Measurements from ENCODE around the gene RCAN2. TPM values are rescaled to one million over a fixed set of nuclear protein-coding genes. Genes with fewer than 3 reads are reported as not detected.

The RCAN2 gene
- total RNA-seq, 1 experiment from 2014 or later: 0.86 TPM

DNA sequence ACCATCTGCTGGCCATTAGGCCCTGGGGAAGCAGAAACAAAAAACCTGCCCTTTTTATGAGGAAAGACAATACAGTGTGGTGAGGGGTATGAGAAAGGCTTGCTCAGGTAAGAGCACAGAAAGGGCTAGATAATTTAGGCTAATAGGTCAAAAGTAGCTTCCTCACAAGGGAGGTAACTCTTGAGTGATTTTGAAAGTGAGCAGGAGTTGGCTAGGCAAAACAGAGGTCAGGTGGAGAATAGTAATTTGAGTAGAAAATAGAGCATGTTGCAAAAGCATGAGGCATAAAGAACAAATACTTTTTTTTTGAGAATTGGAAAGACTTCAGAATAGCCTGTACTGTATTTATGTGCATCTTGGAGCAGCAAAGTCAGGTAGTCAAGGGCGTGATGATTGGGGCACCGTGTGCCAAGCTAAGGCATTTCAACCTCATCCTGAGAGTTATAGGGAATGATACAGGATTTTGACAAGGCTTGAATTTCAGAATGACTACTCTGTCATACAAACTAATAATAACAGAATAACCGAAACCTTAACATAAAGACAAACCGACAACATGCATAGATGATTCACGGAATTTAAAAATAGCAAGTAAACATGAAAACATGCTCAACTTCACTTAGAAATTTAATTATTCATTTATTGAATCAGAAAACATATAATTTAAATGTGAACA, 197.5 kb downstream of the RCAN2 start:
- no peak for DNase-seq (ENCODE audit: low read depth)

DNA sequence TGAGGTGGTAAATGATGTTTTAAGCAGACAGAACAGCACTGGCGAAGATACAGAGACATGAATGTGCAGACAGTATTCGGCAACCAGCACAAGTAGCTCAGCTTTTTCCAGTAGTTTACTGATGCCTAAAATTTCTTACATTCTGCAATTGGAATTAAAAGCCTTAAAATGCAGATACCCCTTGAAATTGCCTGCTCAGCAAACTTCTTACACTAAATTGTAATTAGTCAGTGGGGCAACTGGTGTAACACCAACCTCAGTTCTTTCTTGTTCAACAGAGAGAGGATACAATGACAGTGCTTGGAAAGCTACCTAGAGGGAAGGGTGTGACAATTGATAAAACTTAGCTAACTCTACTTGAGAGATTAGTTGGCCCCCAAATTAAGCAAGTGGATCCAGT, 199.4 kb downstream of the RCAN2 start:
- DNase-seq (ENCODE audit: low read depth): no peak

DNA sequence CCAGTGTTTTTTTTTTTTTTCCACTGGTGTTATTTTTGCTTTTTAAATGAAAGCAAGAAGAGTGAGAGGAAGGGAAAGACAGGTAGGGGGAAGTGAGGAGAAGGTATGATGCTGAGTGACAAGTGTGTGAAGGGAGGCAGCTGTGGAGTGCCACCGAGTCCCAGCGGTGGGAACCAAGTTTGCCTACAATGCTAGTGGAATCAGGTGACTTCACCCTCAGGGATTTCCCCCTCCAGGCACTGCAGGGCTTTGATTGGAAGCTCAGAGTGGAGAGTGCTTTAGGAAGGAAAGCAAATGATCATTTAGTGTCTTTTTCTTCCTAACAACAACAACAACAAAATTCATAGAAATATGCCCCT, 200.0 kb downstream of the RCAN2 start:
- no peak for DNase-seq (ENCODE audit: low read depth)

DNA sequence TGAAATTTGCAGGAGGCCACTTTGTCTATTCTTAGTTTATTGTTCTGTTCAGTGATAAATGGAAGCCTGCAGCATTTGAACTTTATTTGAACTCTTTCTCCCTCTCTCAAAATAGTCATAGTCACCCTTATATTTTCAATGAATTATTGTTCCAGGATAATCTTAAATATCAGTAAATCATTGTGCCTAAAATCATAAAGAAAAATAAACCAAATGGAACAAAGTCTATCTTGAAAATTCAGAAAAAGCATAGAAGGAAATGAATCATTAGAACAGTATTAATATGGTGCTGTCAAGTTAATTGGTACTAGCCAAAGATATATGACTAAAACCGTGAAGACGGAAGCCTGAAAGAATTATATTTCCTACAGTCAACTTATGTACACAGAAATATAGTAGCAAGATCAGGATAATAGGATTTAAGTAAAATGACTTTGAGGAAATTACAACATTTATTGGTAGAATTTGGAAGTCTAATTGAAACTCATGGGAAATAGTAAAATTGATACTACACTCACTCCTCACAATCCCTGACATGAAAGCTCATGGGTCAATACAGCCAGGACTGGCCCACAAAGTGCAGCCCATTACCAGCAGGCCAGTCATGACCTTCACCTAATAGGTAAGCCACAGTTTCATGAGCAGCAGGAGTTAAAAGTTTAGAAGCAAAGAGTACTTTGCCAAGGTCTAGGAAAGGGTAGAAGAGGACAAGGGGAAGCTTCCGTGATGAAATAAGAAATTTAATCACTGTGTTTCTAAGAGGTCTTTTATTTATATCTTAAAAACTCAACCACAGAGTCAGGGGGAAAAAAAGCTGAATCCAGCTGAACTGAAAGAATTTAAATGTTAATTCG, 200.6 kb downstream of the RCAN2 start:
- DNase-seq (ENCODE audit: low read depth): no peak

DNA sequence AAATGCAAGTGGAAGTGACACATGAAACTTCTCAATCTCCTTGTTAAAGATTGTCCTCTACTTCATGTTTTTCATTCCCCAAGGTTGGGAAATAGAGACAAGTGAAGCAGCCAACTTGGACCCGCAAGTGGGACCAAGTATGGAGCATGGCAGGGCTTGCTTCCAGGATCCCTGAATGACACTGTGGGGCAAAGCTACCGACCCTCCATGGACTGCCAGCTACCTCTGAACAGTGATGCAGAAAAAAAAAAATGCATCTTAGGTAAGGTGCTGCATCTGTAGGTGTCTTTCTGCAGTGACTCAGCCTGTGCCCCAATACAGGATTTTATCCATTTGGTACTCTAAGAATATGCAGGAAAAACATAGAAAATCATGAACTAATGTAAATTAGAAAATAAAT, 201.4 kb downstream of the RCAN2 start:
- DNase-seq (ENCODE audit: low read depth): no peak

DNA sequence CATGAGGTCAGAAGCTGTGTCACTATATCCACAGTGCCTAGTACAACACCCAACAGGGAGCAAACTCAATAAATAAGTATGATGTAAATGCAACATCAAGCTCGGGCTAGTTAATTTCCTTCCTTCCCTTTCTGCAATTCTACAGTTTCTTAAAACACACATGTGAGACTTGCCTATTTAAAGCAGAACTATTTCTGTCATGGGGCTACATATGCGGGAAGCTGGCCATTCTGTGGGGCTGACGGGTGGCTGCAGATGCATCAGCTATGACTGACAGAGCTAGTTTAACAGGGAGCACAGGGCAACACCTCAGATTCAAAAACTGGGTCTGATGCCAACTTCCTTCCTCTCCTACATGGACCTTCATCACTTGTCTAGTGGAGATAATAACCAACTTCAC, 202.4 kb downstream of the RCAN2 start:
- no peak for DNase-seq (ENCODE audit: low read depth)

DNA sequence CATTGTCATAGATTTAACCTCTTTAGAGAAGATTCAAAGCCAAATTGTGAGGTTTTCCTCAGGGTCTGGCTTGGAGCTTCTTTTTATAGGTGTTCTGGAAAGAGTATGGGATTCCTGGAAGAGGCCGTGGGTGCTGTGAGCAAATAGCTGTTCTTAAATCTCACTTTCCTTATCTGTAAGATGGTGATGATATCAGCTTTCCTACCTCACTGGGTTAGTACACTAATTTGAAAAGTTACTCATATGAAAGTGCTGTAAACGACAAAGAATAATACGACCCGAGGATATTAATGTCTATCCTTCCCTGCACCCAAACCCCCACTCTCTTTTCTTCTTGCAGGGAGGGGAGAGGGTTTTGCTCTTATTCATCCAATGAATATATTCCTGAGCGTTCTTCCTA, 203.6 kb downstream of the RCAN2 start:
- no peak for DNase-seq (ENCODE audit: low read depth)

DNA sequence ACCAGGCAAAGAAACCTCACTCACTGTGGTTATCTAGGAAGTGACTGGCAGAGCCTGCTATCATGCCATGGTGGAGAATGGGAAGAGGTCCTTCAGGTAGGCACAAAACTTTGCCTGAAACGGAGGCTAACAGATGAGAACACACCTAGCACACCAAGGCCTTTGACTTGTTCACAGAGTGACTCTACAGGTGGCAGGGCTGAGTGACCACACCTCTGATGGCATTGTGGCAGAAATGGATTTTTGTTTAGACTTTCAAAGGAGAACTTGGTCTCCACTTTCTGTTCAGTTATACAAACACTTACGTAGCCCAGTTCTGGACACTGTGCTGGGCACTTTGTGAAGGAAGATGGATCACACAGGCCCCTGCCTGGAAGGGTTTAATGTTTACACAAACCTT, 204.2 kb downstream of the RCAN2 start:
- no peak for DNase-seq (ENCODE audit: low read depth)

GRCh38 chr6:46284475-46284874, 206.8 kb downstream of the RCAN2 start:
- DNase-seq (ENCODE audit: low read depth): no peak

DNA sequence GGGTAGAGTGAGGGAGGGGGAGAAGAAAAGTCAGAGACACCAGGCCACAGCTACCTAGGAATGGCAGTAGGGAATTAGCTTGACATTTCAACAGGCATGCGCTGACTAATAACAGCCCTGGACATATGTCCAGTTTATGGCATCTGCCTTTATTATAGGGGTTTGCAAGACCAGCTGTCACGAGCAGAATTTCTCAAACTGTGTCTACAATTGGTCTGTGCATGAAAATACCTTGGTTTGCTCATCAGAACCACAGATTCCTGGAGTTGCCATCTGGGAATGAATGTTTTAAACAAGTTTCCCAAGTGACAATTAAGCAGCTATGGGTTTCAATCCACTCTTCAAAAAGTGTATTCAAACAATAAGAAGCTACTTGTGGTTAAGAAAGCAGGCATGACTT, 210.1 kb downstream of the RCAN2 start:
- peak; percentile 73 for DNase-seq (ENCODE audit: low read depth)

DNA sequence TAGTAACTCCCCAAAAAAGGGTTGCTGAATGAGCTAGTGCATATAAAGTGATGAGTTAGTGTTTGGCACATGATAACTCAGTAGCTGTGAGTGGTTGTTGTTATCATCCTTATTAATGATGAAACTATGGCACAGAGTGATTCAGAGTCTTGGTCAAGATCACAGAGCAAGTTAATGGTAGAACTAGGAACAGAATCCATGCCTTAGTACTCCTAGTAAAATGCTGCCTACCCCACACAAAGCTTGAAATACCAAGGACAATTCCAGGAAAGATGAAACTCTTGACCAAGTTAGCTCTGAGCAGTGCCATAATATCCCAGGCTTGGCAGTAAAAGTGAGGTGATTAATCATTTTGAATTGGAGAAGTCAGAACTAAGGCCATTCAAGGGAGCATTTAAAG, 211.4 kb downstream of the RCAN2 start:
- no peak for DNase-seq (ENCODE audit: low read depth)

GRCh38 chr6:46276576-46277142, 214.6 kb downstream of the RCAN2 start:
- DNase-seq (ENCODE audit: low read depth): no peak

DNA sequence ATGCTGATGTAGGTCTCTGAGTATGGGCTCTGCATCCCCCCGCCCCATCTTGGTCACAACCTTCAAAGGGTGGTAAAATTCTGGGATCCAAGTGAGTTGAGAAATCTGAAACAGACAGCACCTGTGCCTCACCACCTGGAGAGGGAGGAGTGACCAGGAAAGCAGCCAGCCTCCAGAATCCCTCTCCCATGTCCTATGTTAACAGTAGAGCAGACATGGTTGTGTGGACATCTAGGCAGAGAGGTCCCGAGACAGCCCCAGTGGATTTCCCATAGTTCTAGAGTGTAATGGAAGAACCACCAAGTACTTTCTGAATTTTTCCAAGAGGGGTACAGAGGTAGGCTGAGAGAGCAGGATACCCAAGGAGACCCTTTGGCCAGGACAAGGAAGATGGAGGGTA, 216.7 kb downstream of the RCAN2 start:
- no peak for DNase-seq (ENCODE audit: low read depth)

GRCh38 chr6:46273911-46274310, 217.3 kb downstream of the RCAN2 start:
- no peak for DNase-seq (ENCODE audit: low read depth)

- DNase-seq (ENCODE audit: low read depth): no peak
Observed at GRCh38 chr6:46271728-46272127, 219.5 kb downstream of the RCAN2 start.

- DNase-seq (ENCODE audit: low read depth): no peak
Observed at GRCh38 chr6:46271107-46271506, 220.1 kb downstream of the RCAN2 start.

GRCh38 chr6:46270336-46270735, 220.9 kb downstream of the RCAN2 start:
- no peak for DNase-seq (ENCODE audit: low read depth)

GRCh38 chr6:46269447-46270229, 221.6 kb downstream of the RCAN2 start:
- no peak for DNase-seq (ENCODE audit: low read depth)

GRCh38 chr6:46267515-46267914, 223.7 kb downstream of the RCAN2 start:
- no peak for DNase-seq (ENCODE audit: low read depth)

DNA sequence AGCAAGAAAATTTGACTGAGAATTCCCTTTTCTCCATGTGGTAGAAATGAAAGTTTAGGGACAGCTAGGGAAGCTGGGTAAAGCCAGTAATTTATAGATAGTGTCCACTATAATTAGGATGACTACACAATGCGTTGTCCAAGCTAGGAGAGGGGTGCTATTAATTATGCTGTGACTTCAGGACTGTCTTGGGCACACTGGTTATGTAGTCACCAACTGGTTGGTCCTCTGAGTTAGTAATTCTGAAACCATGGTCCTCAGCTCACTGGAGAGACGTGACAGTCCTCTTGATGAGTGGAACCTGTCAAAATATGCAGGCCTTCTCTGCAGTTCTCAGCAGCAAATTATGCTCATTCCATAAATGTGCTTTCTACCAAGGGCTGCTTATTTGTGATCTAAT, 225.9 kb downstream of the RCAN2 start:
- no peak for DNase-seq (ENCODE audit: low read depth)

DNA sequence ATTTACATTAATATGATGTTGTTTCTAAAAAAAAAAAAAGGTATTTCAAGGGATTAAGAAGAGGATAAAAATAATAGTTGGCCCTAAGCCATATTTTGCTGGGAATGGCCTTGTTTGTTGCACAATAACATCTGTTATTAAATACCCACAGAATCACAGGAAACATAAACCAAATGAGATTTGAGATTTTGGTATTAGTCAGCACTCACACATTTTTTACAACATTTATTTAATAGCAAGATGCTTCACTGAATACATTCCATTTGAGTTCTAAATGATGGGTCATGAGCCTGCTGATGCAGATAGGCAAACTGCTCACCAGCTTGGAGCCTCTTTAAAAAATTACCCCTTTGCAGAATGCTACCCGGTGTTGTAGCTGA, 227.6 kb downstream of the RCAN2 start:
- peak; percentile 90 for DNase-seq (ENCODE audit: low read depth)

Data from LHCN-M2 (cell line).